GM12891 (cell line): ENCODE measurements around the gene COX5A.

Source experiments
- DNase-seq: peaks from one replicate; pipeline ENCODE4 v3.0.0; 2011; ENCODE audit warnings: low spot score; ENCODE audit not compliant: insufficient read length
- FAIRE-seq: peaks from 2 replicates; lab custom pipeline; 2011; peaks lifted over from hg19 to GRCh38; lab: Jason Lieb, UNC
- PAX5 ChIP-seq: IDR thresholded peaks from 2 replicates; pipeline ENCODE4 v1.6.1; 2011; ENCODE audit warnings: low read length, moderate library complexity, mild to moderate bottlenecking; ENCODE audit not compliant: insufficient read depth, severe bottlenecking
- POLR2A ChIP-seq: IDR thresholded peaks from 2 replicates; pipeline ENCODE4 v1.6.1; 2011; ENCODE audit warnings: low read depth, low read length, control low read depth
- POLR2AphosphoS5 ChIP-seq: IDR thresholded peaks from 2 replicates; pipeline ENCODE4 v1.6.1; 2011; ENCODE audit warnings: low read depth, low read length, control low read depth
- POU2F2 ChIP-seq: IDR thresholded peaks from 2 replicates; pipeline ENCODE4 v1.6.1; 2011; ENCODE audit warnings: low read depth, mild to moderate bottlenecking, control low read depth, low read length, moderate library complexity
- SPI1 ChIP-seq: IDR thresholded peaks from 2 replicates; pipeline ENCODE4 v1.6.1; 2011; ENCODE audit warnings: low read depth, low read length, control low read depth
- TAF1 ChIP-seq: IDR thresholded peaks from 2 replicates; pipeline ENCODE4 v1.6.1; 2011; ENCODE audit warnings: low read depth, low read length, control low read depth

The COX5A gene

DNA sequence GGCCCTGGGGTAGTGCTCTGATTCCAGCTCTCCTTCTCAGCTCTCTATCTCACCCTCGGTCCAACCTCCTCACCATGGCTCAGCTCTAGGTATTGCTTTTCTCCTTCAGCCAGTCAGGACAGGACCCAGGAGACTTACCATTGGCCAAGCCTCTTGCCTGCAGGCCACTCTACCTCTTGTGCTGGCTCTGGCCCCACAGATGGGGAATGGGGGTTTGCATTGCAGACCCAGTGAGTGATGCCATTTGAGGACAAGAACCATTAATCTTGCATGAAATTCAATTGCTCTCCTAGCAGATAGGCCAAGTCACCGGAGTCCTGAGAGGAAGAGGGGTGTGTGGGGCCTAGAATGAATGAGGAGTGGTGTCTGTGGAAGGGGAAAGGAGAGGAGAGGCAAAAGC, 24.8 kb upstream of the COX5A start:
- DNase-seq (no peak), FAIRE-seq (no peak)
- TF ChIP-seq SPI1 (no peak), POLR2A (no peak), PAX5 (no peak), TAF1 (no peak), POLR2AphosphoS5 (no peak), POU2F2 (no peak)

DNA sequence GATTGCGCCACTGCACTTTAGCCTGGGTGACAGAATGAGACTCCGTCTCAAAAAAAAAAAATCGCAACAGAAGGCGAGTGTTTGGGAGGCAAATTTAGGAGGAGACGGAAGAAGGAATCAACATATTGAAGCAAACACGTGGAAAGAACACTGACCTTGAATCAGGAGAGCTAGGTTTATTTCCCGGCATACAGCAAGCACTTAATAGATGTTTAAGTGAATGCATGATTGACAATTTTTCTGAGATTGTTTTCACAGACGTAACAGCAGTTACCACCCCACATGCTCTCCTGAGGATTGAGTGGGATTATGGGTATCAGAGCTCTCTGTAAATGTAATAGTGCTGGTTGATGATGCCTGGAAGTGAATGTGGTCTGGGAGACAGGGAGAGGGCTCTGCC, 24.3 kb upstream of the COX5A start:
- no peak for DNase-seq
- no peak for FAIRE-seq
- TF ChIP-seq SPI1 (no peak), TAF1 (no peak), POLR2AphosphoS5 (no peak), POLR2A (no peak), POU2F2 (no peak), PAX5 (no peak)

DNA sequence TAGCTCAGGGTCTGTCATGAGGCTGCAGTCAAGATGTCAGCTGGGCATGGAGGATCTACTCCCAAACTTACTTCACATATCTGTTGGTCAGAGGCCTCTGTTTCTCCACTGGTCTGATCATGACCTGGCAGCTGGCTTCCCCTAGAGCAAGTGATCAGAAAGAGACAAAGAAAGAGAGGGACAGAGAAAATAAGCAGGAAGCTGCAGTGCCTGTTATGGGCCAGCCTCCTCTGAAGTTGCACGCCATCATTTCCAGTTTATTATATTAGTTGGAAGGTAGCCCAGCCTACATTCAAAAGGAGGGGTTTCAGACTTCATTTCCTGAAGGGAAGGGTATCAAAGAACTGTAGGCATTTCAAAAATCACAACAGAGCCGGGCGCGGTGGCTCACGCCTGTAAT, 23.7 kb upstream of the COX5A start:
- FAIRE-seq = no peak
- no peak for DNase-seq
- no peak for TF ChIP-seq TAF1
- TF ChIP-seq SPI1 = no peak
- no peak for TF ChIP-seq POLR2AphosphoS5
- TF ChIP-seq POLR2A = no peak
- TF ChIP-seq POU2F2 = no peak
- no peak for TF ChIP-seq PAX5

- DNase-seq (no peak), FAIRE-seq (no peak)
- TF ChIP-seq POU2F2 = no peak
- no peak for TF ChIP-seq SPI1
- no peak for TF ChIP-seq PAX5
Observed at GRCh38 chr15:74960995-74961588, 23.2 kb upstream of the COX5A start.

DNA sequence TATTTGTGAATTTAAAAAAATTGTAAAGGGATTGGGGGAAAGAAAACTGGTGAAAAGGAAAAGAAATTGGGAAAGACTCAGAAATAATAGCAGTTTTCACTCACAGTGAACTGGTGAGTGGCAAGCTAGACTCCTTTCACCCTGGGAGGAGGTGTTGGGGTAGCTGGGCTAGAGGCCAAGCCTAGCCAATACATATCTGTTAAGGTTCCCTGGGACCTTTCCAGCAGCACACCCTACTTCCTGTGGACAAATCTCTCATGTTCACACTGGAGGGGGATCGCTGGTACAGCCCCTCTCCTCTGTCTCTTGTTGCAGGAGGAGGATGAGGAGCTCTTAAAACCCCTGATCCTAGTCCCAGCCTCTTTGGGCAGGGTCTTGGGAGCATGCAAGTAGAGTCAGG, 22.4 kb upstream of the COX5A start:
- no peak for FAIRE-seq
- TF ChIP-seq PAX5 (no peak), POU2F2 (no peak), POLR2A (no peak), SPI1 (no peak), POLR2AphosphoS5 (no peak), TAF1 (no peak)
- no peak for DNase-seq

DNA sequence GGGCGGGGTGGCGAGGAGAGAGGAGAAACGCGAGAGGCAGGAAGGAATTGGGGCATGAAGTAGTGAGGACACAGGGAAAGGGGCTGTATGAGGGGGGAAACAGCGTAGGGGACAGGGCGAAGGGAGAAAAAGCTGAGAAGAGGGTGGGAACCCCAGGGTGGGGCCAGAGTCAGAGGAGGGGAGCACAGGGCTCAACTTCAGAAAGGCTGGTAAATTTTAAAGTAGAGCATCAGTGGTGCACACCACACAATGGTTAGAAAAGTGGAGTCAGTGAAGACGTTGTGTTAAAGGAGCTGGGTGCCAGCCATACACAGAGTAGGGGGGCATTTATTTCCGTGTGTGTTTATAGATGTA, 21.7 kb upstream of the COX5A start:
- FAIRE-seq (no peak), DNase-seq (no peak)
- TF ChIP-seq TAF1 (no peak), SPI1 (no peak), PAX5 (no peak), POLR2AphosphoS5 (no peak), POLR2A (no peak), POU2F2 (no peak)

DNA sequence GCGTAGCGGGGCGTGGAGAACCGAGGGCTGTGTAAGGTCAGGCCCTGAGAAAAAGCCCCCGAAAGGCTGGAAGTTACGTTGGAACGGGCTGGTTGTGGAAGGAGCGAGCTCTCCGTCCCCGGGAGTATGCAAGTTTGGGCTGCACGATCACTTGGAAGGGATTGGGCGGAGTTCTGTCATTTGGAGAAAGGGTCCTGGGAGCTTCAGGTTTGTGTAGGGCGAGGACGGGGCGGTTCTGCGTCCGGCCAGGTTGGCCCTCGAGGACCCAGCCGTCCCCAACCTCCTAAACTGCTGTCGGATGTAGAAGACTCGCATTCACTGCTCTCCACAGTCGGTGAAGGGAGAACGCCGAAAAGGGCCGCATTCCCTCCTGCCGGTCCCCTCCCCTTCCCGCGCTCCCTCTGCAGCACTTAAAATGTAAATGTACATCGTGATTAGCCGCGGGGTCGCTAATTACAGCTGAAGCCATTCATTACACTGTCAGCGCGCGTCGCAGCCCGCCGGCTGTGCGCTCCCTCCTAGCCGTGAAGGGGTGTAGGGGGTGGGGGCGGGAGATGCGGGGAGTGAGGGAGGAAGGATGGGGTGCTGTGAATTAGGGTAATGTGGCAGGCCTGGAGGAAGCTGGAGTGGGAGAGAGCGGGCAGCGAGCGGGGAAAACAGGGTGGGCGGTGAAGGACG, 21.2 kb upstream of the COX5A start:
- FAIRE-seq = no peak
- TF ChIP-seq POLR2A (no peak), PAX5 (no peak), SPI1 (no peak), POLR2AphosphoS5 (no peak), TAF1 (no peak), POU2F2 (no peak)

DNA sequence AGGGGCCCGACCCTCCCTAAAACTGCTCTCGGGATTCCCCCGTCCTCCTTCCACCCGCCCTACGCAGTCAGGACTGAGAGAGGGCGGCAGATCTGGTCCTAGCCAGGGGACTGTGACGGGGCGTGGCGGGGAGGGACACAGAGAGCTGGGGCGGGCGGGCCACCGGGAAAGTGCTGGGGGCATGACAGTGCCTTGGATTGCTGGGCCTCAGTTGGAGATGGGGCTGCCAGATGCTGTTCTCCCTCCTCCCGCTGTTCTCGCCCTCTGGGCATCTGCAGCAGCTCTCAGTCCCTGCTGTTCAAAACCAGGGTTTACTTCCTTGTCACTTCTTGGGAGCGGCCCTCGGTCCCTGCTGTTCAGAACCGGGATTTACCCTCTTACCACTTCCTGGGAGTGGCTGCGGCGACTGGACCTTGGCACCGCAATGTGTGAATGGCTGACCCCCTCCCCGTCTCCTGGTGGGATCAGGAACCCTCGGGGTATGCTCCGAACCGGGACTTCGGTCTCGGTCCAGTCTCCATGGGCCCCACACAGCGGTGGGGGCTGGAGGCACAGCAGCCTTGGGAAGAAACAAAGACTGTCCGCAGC, 20.5 kb upstream of the COX5A start:
- no peak for TF ChIP-seq SPI1
- no peak for DNase-seq
- FAIRE-seq = no peak

More for the DNA sequence above, 21.2 kb upstream of the COX5A start:
- no peak for DNase-seq

DNA sequence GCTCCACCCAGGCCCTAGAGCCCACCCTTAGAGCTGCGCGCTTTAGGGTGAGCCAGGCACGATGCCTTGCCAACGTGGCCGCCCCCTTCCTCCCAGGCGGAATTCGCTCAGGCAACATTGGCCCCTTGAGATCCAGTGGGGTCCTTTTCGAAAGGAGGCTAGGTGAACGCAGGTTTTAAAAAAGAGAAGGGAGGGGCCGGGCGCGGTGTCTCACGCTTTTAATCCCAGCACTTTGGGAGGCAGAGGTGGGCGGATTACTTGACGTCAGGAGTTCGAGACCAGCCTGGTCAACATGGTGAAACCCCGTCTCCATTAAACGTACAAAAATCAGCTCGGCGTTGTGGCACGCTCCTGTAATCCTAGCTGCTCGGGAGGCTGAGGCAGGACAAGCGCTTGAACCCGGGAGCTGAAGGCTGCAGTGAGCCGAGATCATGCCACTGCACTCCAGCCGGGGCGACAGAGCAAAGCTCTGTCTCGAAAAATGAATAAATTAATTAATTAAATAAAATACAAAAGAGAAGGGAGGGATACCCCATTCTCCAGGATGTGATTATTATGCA, 19.7 kb upstream of the COX5A start:
- no peak for TF ChIP-seq PAX5
- TF ChIP-seq POLR2AphosphoS5 = no peak
- no peak for TF ChIP-seq POU2F2
- no peak for TF ChIP-seq TAF1
- TF ChIP-seq SPI1 = no peak
- TF ChIP-seq POLR2A = no peak
- no peak for DNase-seq
- no peak for FAIRE-seq
